ENCODE data around the gene HSD11B1. TPM values are rescaled to one million over a fixed set of nuclear protein-coding genes. Genes with fewer than 3 reads are reported as not detected.
A peak's percentile ranks its signal among the peaks of the same experiment; 100 is the strongest.

HSD11B1 gene
- polyA plus RNA-seq (2013, experiment 1 of 2) = not detected
- not detected for polyA plus RNA-seq (2013, experiment 2 of 2)

DNA sequence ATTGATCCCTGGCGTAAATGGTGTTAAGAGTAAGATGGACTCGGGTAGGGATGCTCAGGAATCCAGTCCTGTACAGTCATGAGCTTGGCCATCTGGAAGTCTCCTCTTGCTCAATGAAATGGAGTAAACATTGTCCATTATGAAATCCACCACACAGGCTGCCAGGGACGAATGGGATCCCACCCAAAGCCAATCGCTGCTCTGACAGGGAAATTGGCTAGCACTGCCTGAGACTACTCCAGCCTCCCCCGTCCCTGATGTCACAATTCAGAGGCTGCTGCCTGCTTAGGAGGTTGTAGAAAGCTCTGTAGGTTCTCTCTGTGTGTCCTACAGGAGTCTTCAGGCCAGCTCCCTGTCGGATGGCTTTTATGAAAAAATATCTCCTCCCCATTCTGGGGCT is at the start of gene HSD11B1:
HSD11B1 (plus strand) TSS at position 263 of the 400 bp plus-strand sequence; CDS start at position 360, 97 bp downstream.
- H2AFZ ChIP-seq (ENCODE audit: low read length) = no peak within 1 kb of the TSS
- H3K27ac ChIP-seq (replicated peaks; ENCODE audit: low read length) = no peak within 1 kb of the TSS
- no peak within 1 kb of the TSS for H3K9ac ChIP-seq (ENCODE audit: low read depth, low read length, poor library complexity)
- H4K91ac ChIP-seq (ENCODE audit: low read depth, low read length, poor library complexity) = no peak within 1 kb of the TSS
- H2BK12ac ChIP-seq (ENCODE audit: low read length) = no peak within 1 kb of the TSS
- H2BK120ac ChIP-seq (ENCODE audit: low read depth, low read length) = no peak within 1 kb of the TSS
- no peak within 1 kb of the TSS for H2BK5ac ChIP-seq (ENCODE audit: low read length)
- no peaks in the 10 kb centered on the region for H3K4me1 ChIP-seq (ENCODE audit: control insufficient read depth in 2 of 2, insufficient read depth in 1 of 2, low read depth in 1 of 2, low read length in 2 of 2)
- H3K4me2 ChIP-seq (ENCODE audit: insufficient read depth, low read length, poor library complexity, severe bottlenecking) = no peak within 1 kb of the TSS
- no peak within 1 kb of the TSS for H3K23ac ChIP-seq (ENCODE audit: low read depth, low read length, poor library complexity)
- no peaks in the 10 kb centered on the region for H3K9me3 ChIP-seq (replicated peaks in 1 of 2; ENCODE audit: control insufficient read depth in 2 of 2, insufficient read depth in 1 of 2, low read depth in 1 of 2, low read length in 2 of 2)
- no peak within 1 kb of the TSS for H4K8ac ChIP-seq (ENCODE audit: low read depth, low read length)
- H3K4me3 ChIP-seq (ENCODE audit: low read length in 2 of 2) = no peak within 1 kb of the TSS
- no peak within 1 kb of the TSS for H2BK15ac ChIP-seq (ENCODE audit: low read length)
- H3K36me3 ChIP-seq (replicated peaks in 1 of 2; ENCODE audit: control insufficient read depth in 2 of 2, insufficient read depth in 2 of 2, low read length in 2 of 2) = no peaks in the 10 kb centered on the region
- no peak within 1 kb of the TSS for H2AK5ac ChIP-seq (ENCODE audit: low read depth, low read length)
- no peak for DNase-seq (ENCODE audit: low spot score)
- H3K27me3 ChIP-seq (ENCODE audit: control insufficient read depth in 3 of 3, insufficient read depth in 3 of 3, low read depth in 1 of 3, low read length in 3 of 3) = peaks cover 0 to 4% (median 0%) of the 10 kb centered on the region in 3 experiments
- H3K14ac ChIP-seq (ENCODE audit: low read length) = no peak within 1 kb of the TSS
- H3K4ac ChIP-seq (ENCODE audit: low read length) = no peak within 1 kb of the TSS
- H3K18ac ChIP-seq (ENCODE audit: low read length) = no peak within 1 kb of the TSS
- WGBS, 2 donors (ENCODE audit: extremely low coverage in 2 of 2, insufficient read length in 2 of 2, insufficient replicate concordance in 1 of 2) = no CpG with 5 or more reads among the region's 6 CpGs
- H3K79me1 ChIP-seq (ENCODE audit: low read depth, low read length) = no peaks in the 10 kb centered on the region

DNA sequence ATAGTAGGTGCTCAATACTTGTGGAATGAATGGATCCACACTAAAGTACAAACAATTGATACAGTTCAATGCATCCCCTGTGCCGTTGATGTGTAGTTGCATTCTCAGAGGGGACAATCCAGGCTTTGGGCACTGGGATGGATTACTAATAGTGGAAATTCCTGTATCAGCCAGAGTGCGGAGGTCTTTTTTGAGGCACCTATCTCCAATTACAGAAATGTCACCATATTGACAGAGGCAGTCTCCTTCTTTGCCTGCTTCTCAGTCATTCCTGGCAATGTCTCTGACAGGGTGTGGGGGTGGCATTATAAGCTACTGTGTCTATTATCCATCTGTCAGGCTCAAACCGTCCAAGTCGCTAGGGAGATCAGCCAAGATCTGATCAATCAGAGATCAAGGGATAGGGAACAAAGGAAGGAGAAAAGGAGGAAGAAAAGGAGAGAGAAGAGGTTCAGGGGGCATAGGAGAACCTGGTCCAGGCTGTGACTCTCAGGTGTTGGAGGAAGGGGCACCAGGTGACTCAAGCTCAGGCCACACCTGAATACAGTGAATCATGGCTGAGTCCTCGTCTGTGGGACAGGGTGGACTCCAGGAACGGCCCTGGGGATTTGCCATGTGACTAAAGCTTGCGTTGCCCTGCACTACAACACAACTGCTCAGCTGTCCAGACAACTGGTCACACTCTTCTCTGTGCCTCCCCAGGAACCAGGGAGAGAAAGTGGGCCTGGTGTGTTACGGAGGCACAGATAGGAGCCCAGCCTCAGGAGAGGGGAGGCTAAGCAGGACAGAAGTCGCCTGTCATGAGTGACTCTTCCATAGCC is 49.0 kb upstream of the HSD11B1 start:
- Histone ChIP-seq H3K4me3 (ENCODE audit: low read length in 2 of 2) (no peak overlapping the region), H2BK12ac (ENCODE audit: low read length) (no peak overlapping the region), H2AK5ac (ENCODE audit: low read depth, low read length) (peak overlapping the region; percentile 21), H2AFZ (ENCODE audit: low read length) (no peak overlapping the region), H3K4ac (ENCODE audit: low read length) (no peak overlapping the region), H3K9me3 (replicated peaks in 1 of 2; ENCODE audit: control insufficient read depth in 2 of 2, insufficient read depth in 1 of 2, low read depth in 1 of 2, low read length in 2 of 2) (no peaks in the 10 kb centered on the region), H3K14ac (ENCODE audit: low read length) (no peak overlapping the region), H3K4me2 (ENCODE audit: insufficient read depth, low read length, poor library complexity, severe bottlenecking) (no peak overlapping the region), H2BK120ac (ENCODE audit: low read depth, low read length) (no peak overlapping the region), H3K9ac (ENCODE audit: low read depth, low read length, poor library complexity) (no peak overlapping the region), H3K4me1 (ENCODE audit: control insufficient read depth in 2 of 2, insufficient read depth in 1 of 2, low read depth in 1 of 2, low read length in 2 of 2) (peaks cover 0 to 14% of the 10 kb centered on the region in 2 donors), H4K8ac (ENCODE audit: low read depth, low read length) (no peak overlapping the region), H2BK5ac (ENCODE audit: low read length) (no peak overlapping the region), H3K79me1 (ENCODE audit: low read depth, low read length) (no peaks in the 10 kb centered on the region), H3K36me3 (replicated peaks in 1 of 2; ENCODE audit: control insufficient read depth in 2 of 2, insufficient read depth in 2 of 2, low read length in 2 of 2) (no peaks in the 10 kb centered on the region), H3K27ac (replicated peaks; ENCODE audit: low read length) (no peak overlapping the region), H3K27me3 (ENCODE audit: control insufficient read depth in 3 of 3, insufficient read depth in 3 of 3, low read depth in 1 of 3, low read length in 3 of 3) (peaks cover 0 to 3% (median 0%) of the 10 kb centered on the region in 3 experiments), H3K18ac (ENCODE audit: low read length) (no peak overlapping the region), H4K91ac (ENCODE audit: low read depth, low read length, poor library complexity) (no peak overlapping the region), H3K23ac (ENCODE audit: low read depth, low read length, poor library complexity) (no peak overlapping the region), H2BK15ac (ENCODE audit: low read length) (no peak overlapping the region)
- no CpG with 5 or more reads among the region's 9 CpGs for WGBS, 2 donors (ENCODE audit: extremely low coverage in 2 of 2, insufficient read length in 2 of 2, insufficient replicate concordance in 1 of 2)
- no peak for DNase-seq (ENCODE audit: low spot score)

DNA sequence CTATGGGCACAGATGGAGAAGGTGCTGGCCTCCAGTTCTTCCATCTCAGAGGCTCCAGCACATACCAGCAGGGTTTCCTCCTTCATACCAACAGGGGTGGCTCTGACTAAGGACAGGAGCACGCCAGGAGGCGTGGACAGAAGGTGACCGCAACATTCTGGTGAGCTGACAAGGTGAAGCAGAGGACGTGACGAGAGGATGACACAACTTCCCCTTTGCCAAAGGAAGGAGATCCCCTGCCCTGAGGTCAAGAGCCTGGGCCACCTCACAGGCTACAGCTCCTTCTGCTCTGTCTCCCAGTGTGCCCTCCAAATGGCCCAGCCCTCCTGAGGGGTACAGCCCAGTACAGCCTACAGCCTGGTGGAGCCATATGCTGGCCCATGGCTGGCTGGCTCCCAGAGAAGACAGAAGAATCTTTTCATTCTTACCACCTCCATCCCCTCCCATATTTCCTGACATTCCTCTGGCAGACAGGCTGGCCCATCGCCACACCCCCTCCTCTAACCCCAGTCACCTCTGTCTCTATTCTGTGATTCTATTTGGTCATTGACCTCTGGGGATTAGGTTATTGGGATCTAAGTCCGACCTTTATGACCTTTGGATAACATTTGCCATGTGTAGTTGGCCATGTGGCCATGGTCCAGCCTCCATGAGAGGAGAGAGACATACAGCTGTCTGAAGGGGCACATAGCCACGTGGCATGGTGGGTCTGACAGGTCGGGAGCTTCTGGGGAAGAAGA is 47.3 kb upstream of the HSD11B1 start:
- Histone ChIP-seq H2AK5ac (ENCODE audit: low read depth, low read length) (no peak overlapping the region), H3K4ac (ENCODE audit: low read length) (no peak overlapping the region), H3K27me3 (ENCODE audit: control insufficient read depth in 3 of 3, insufficient read depth in 3 of 3, low read depth in 1 of 3, low read length in 3 of 3) (peaks cover 0 to 3% (median 0%) of the 10 kb centered on the region in 3 experiments), H3K27ac (replicated peaks; ENCODE audit: low read length) (no peak overlapping the region), H3K4me2 (ENCODE audit: insufficient read depth, low read length, poor library complexity, severe bottlenecking) (no peak overlapping the region), H3K36me3 (replicated peaks in 1 of 2; ENCODE audit: control insufficient read depth in 2 of 2, insufficient read depth in 2 of 2, low read length in 2 of 2) (no peaks in the 10 kb centered on the region), H3K79me1 (ENCODE audit: low read depth, low read length) (no peaks in the 10 kb centered on the region), H3K23ac (ENCODE audit: low read depth, low read length, poor library complexity) (no peak overlapping the region), H2AFZ (ENCODE audit: low read length) (no peak overlapping the region), H3K9ac (ENCODE audit: low read depth, low read length, poor library complexity) (no peak overlapping the region), H3K4me1 (ENCODE audit: control insufficient read depth in 2 of 2, insufficient read depth in 1 of 2, low read depth in 1 of 2, low read length in 2 of 2) (peaks cover 0 to 14% of the 10 kb centered on the region in 2 donors), H3K14ac (ENCODE audit: low read length) (no peak overlapping the region), H2BK12ac (ENCODE audit: low read length) (no peak overlapping the region), H3K4me3 (ENCODE audit: low read length in 2 of 2) (no peak overlapping the region), H2BK15ac (ENCODE audit: low read length) (no peak overlapping the region), H3K9me3 (replicated peaks in 1 of 2; ENCODE audit: control insufficient read depth in 2 of 2, insufficient read depth in 1 of 2, low read depth in 1 of 2, low read length in 2 of 2) (no peaks in the 10 kb centered on the region), H3K18ac (ENCODE audit: low read length) (peak overlapping the region; percentile 40), H2BK120ac (ENCODE audit: low read depth, low read length) (no peak overlapping the region), H4K8ac (ENCODE audit: low read depth, low read length) (no peak overlapping the region), H2BK5ac (ENCODE audit: low read length) (no peak overlapping the region), H4K91ac (ENCODE audit: low read depth, low read length, poor library complexity) (no peak overlapping the region)
- WGBS, 2 donors (ENCODE audit: extremely low coverage in 2 of 2, insufficient read length in 2 of 2, insufficient replicate concordance in 1 of 2) = no CpG with 5 or more reads among the region's 9 CpGs
- no peak for DNase-seq (ENCODE audit: low spot score)

DNA sequence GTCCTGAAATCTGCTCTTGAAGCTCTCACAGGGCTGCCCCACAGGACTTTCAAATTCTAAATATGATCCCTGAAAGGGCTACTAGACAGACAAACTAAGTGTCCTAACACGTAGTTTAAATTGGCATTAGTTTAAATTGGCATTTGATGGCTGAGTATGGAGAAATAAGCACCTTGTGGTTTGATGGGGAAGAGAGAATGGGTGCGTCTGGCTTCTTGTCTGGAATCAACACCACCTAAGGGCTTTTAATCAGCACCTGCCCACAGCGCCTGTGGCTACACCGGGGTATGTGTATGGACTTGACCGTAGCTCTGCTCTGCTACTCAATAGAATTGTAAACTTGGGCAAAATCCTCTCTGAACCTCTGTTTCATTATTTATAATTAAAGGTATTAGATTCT is 46.7 kb upstream of the HSD11B1 start:
- no peak overlapping the region for H2AK5ac ChIP-seq (ENCODE audit: low read depth, low read length)
- H2BK15ac ChIP-seq (ENCODE audit: low read length) = no peak overlapping the region
- no peaks in the 10 kb centered on the region for H3K9me3 ChIP-seq (replicated peaks in 1 of 2; ENCODE audit: control insufficient read depth in 2 of 2, insufficient read depth in 1 of 2, low read depth in 1 of 2, low read length in 2 of 2)
- no peak overlapping the region for H3K14ac ChIP-seq (ENCODE audit: low read length)
- no peak overlapping the region for H3K4me3 ChIP-seq (ENCODE audit: low read length in 2 of 2)
- no peak overlapping the region for H2BK12ac ChIP-seq (ENCODE audit: low read length)
- H3K18ac ChIP-seq (ENCODE audit: low read length) = no peak overlapping the region
- H3K9ac ChIP-seq (ENCODE audit: low read depth, low read length, poor library complexity) = no peak overlapping the region
- no peak overlapping the region for H2AFZ ChIP-seq (ENCODE audit: low read length)
- H4K8ac ChIP-seq (ENCODE audit: low read depth, low read length) = no peak overlapping the region
- H3K4me2 ChIP-seq (ENCODE audit: insufficient read depth, low read length, poor library complexity, severe bottlenecking) = no peak overlapping the region
- no peaks in the 10 kb centered on the region for H3K79me1 ChIP-seq (ENCODE audit: low read depth, low read length)
- H3K4me1 ChIP-seq (ENCODE audit: control insufficient read depth in 2 of 2, insufficient read depth in 1 of 2, low read depth in 1 of 2, low read length in 2 of 2) = peaks cover 0 to 14% of the 10 kb centered on the region in 2 donors
- no peak for DNase-seq (ENCODE audit: low spot score)
- no peak overlapping the region for H3K23ac ChIP-seq (ENCODE audit: low read depth, low read length, poor library complexity)
- H2BK5ac ChIP-seq (ENCODE audit: low read length) = no peak overlapping the region
- no peaks in the 10 kb centered on the region for H3K36me3 ChIP-seq (replicated peaks in 1 of 2; ENCODE audit: control insufficient read depth in 2 of 2, insufficient read depth in 2 of 2, low read length in 2 of 2)
- no peak overlapping the region for H4K91ac ChIP-seq (ENCODE audit: low read depth, low read length, poor library complexity)
- H3K27me3 ChIP-seq (ENCODE audit: control insufficient read depth in 3 of 3, insufficient read depth in 3 of 3, low read depth in 1 of 3, low read length in 3 of 3) = peaks cover 0 to 3% (median 0%) of the 10 kb centered on the region in 3 experiments
- no peak overlapping the region for H3K27ac ChIP-seq (replicated peaks; ENCODE audit: low read length)
- WGBS, 2 donors (ENCODE audit: extremely low coverage in 2 of 2, insufficient read length in 2 of 2, insufficient replicate concordance in 1 of 2) = no CpG with 5 or more reads among the region's 5 CpGs
- H2BK120ac ChIP-seq (ENCODE audit: low read depth, low read length) = no peak overlapping the region
- no peak overlapping the region for H3K4ac ChIP-seq (ENCODE audit: low read length)

Measured in neuronal stem cell (in vitro differentiated cells).